NCI-H748 (cell line): Measurements from ENCODE around the gene ATG4B.
"Not testable (repeated sequence)": the region's sequence is repeated elsewhere in the genome, so short reads cannot be mapped to it uniquely, and the experiment has no call there.

Experiments used
- DNase-seq: peaks from one replicate; lab custom pipeline; 2025; ENCODE audit not compliant: unreplicated experiment; lab: John Stamatoyannopoulos, UW

The ATG4B gene

DNA sequence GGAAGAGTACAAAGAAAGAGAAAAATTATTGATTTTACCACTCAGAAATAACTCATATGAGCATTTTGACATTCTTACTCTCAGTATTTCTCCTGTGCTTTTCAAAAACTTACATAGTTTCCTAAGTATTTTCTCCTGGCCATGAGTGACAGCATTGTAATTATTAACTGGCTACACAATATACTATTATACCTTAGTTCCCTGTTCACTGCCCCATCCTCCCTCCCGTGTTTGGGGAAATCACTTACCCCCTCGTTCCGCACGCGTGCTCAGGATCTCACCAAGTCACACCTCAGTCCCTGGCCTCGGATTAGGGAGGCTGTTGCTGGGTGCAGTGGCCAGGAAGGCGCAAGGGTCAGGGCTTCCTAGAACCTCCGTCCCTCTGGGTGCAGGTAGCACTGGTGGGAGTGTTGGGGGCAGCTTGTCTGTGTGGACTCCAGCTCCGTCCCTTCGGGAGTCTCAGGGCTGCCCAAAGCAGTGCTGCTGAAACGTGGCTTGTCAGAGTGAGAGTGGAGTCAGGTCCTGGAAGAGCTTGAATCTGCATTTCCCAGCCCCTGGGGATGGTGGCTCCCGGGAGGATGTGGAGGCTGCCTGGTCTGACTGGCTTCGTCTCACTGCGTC lies 23.2 kb downstream of the ATG4B start:
- DNase-seq, result no peak

DNA sequence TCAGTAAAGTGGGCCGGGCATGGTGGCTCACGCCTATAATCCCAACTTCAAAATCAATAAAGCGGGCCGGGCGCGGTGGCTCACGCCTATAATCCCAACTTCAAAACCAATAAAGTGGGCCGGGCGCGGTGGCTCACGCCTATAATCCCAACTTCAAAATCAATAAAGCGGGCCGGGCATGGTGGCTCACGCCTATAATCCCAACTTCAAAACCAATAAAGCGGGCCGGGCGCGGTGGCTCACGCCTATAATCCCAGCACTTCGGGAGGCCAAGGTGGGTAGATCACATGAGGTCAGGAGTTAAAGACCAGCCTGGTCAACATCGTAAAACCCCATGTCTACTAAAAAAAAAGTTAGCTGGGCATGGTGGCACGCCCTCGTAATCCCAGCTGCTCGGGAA lies 25.2 kb downstream of the ATG4B start:
- DNase-seq, result not testable (repeated sequence)

DNA sequence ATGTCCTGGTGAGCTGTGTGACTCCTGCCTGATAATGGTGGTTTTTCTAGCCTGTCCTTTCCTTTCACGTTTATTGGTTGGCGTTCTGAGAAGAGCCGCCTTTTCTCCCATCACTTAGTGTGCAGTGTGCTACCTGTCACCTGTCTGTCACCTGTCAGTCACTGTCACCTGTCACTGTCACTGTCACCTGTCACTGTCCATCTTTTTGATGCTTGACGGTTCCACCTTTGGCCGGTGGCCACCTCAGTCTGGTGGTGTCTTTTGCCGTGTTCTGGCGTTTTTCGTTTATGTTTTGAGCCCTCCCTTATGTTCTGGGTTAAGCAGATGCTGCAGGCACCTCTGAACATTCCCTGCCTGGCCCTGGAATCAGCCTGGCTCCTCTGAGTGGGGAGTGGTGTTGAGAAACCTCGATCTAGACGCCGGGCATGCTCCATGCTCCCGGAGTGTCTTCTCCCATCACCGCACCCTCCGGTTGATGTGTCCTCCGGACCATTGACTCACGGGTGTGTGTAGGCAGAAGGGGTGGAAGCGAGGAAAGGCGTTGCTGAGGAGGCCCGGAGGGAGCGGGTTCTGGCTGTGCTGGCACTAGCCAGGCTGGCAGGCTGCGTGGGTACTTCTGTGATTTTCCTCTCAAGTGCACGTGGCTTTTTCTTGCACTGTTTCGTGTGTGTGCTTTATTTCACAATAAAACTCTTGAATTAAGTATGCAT lies 28.4 kb downstream of the ATG4B start:
- no peak for DNase-seq

DNA sequence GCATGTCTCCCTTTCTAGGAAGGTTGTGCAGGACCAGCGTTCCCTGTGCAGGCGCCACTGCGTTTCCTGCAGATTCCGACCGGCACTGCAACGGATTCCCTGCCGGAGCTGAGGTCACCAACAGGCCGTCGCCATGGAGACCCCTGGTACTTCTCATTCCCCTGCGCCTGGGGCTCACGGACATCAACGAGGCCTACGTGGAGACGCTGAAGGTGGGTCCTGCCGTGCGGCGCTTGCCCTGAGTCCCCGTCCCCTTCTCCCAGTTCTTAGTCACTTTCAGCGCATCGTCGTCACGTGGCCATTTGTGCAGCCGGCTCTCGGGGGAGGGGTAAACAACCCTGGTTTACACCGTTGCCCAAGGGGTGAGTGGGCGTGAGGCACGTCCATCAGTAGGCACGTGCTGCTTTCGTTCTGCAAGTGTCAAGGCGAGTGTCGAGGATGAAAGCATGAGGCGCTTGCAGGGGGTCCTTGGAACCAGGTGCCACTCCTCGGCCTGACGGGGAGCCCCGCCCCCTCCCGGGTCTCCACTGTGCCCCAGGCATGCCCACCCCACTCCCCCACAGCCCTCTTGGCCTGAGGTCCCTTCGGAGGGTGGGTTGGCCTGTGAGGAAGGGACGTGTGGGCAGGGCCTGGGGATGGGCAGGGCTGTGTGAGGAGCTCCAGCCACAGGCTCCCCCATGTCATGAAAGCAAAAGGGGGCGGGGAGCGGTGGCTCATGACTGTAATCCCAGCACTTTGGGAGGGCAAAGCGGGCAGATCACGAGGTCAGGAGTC lies 29.3 kb downstream of the ATG4B start:
- DNase-seq, result no peak

DNA sequence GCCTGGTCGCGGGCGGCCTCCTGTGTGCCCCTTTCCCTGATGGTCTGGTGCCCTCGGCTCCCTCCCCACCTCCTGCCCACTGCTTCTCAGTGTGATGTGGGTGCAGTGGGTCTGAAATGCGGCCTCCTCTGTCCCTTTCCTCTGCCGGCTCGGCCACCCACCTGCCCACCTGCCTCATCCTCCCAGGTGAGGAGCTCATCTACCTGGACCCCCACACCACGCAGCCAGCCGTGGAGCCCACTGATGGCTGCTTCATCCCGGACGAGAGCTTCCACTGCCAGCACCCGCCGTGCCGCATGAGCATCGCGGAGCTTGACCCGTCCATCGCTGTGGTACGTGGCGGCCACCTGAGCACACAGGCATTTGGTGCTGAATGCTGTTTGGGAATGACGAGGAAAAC lies 30.9 kb downstream of the ATG4B start:
- no peak for DNase-seq

DNA sequence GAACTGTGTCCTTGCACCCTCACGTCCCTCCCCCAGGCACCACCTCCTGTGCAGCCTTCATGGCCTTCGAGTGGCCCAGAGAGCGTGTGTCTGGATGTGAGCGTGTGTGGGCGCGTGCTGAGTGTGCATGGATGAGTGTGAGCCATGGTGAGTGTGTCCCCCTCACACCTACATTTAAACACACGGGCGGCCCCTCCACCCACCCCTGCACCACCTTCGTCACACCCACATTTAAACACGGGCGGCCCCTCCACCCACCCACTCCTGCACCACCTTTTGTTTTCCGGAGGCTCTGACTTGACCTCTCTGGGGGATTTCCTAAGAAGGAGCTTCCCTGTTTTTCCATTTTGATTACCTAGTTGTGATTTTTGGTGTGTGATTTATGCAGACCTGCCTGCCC lies 31.3 kb downstream of the ATG4B start:
- DNase-seq, result no peak

DNA sequence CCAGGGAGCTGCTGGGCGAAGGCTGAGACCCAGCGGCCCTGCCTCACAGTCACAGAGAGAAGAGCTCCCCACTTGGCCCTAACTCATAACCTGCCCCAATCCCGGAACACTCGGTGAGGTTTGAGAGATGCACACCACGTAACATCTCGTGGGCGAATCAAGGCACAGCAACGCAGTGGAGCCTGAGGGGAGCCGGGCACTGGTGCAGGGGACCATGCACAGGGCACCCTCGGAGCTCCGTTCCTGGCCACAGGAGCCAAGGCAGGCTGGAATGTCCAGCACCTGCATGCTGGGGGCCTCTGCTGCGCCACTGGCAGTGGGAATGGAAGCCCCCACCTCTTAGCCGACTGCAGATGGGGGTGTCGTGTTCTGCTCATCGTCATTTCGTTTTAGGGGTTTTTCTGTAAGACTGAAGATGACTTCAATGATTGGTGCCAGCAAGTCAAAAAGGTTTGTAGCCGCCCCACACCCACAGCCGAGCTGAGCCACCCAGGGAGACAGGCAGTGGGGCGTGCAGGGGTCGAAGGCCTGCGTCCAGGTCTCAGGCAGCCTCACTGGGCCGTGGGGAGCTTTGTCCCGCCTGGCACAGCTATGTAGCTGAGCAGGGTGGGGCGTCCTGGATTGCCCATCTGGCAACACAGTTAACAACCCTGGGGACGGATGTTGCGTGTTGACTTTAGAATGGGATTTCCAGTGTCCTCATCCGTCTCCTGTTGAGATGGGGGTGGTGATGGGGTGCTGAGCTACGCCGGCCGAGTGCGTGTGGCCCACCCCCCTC lies 33.0 kb downstream of the ATG4B start:
- DNase-seq, result no peak

DNA sequence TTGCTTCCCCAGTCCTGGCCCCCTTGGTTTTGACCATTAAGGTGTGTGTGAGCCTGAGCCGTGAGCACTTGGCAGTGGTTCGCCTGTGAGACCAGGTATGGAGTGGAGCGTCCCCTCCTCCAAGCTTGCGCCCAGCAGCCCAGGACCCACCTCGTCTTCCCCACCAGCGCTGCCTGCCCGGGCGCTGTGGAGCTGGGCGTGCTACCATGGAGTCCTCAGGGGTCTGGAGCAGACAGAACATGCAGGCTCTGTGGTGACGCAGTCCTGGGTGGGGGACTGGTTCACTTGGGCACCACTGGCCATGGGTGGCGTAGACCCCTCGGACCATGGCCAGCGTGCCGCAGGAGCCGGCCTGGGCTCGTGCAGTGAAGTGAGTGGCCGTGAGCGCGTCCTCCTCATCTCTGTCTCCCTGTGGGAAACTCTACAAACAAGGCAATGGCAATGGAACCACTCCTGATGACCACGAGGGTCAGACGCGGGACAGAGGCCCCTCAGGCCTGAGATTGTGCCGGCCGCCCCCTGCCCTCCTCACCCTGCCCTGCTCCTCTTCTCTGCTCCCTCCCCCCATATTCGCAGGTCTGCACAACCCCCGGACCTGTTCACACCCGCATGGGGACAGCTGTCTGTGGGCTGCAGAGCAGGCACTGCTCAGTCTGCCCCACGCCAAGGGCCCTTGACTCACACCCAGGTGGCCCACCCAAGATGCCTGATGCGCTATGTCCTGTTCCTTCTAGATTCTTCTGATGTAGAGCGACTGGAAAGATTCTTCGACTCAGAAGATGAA lies 34.2 kb downstream of the ATG4B start:
- no peak for DNase-seq

DNA sequence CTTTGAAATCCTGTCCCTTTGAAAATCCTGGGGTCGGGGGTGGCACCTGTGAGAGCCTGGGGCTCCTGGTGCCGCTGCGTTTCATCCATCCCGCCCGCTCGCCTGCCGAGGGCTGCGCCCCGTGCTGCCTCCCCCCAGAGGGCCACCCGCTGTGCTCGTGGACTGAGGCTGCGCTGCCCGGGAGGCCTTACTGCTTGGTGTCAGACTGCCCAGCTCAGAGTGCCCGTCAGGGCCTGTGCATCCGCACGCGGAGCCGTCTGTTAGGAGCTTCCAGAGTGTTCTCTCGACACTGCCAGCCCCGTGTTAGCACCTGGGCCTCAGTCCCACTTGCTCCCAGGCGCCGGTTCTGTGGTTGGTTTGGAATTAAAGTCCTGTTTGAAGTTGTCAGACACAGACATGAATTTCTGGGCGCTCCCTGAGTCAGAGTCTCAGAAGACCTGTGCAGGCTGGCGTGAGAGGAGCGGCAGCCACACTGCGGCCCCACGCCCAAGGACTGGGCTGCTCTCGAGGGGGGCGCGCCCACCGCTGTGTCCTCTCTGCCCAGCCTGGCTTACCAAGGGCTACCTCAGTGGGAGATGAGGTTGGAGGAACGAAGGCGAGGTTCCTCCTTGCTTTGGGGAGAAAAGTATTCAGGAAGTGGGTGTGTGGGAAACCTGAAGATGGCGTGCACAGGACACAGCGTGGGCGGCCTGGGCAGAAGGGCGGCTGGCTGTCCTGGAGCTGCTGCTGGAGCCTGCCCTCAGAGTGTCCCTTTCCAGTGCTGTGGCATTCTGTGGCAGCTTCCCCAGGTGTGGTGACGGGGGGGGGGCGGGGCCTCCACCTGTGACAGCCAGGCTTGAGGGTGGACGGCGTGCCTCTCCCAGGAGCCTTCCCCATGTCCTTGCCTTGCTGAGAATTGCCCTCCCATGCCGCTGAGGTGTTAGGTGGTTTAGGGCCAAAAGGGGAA lies 35.0 kb downstream of the ATG4B start:
- DNase-seq, result no peak

DNA sequence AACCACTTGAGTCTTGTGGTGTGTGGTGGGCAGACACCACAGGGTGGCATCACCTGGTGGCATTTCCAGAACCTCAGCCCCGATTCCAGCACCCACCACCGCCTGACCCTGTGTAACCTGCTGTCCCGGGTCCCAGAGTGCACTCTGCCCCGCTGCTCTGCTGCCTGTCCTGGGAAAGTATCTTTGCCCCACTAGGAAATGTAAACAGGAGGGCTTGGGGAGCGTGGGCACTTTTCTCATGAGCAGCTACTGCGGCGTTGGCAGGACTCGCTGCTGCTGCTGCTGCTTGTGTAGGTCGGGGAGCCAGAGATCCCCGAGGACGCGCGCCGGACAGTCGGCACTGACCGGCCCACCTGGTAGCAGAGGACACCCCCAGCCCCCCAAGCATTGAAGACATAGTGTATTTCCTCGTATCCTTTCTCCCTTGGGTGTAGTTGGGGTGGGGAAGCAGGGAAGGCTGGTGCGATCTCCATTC lies 35.7 kb downstream of the ATG4B start:
- DNase-seq, result no peak

DNA sequence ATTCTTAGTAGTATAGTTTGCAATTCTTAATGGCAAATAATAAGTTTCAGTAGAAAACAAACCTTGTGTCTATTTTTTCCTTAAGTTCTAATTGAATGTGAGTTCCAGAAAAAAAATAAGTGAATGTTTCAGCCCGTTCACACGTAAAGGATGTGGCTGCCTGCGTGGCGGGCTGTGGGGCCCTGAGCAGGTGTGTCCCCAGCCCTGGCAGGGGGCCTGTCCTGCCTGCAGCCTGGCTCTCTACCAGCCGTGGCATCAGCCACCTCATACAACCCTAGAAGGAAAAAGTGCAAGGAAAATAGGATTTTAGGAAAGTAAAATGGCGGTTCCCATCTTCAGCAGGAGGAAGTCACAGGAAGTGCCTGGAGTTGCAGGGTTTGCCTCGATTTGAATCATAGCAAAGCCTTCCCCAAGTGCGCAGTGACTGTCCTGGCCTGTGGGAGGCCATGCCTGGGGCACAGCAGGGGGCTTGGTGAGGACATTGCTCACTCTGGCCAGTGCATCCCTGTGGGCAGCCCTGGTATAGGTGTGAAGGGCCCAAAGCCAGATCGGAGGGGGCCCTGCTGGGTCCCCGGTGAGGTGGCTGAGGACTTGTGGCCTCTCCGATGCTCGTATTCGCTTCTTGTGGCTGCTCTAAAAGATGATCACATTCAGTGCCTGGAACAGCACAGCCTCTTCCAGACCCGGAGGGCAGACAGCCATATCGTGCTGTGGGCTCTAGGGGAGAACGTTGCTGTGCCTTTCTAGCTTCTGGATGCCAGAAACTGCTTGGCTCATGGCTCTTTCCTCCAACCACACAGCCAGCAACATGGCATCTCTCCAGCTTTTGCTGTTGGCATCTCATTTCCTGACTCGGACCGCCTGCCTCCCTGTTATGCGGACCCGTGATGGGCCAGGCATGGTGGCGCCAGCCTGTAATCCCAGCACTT lies 36.6 kb downstream of the ATG4B start:
- DNase-seq, result no peak

DNA sequence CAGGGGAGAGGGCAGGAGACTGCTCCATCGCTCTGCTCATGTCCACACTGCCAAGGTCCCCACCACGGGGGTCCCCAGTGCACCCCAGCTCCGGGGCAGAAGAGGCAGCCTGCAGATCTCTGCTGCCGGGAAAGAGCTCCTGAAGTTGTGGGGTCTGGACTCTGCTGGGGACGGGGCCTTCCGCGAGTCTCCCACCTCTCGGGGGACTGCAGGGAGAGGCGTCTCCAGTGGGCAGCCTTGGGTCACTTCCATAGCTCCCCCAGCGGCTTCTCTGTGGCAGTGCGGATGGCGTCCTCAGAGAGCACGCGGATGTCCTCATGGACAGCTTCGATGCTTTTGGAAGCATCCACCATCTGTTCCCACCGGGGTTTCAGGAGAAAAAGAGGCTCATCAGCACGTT lies 38.4 kb downstream of the ATG4B start:
- DNase-seq, result no peak

DNA sequence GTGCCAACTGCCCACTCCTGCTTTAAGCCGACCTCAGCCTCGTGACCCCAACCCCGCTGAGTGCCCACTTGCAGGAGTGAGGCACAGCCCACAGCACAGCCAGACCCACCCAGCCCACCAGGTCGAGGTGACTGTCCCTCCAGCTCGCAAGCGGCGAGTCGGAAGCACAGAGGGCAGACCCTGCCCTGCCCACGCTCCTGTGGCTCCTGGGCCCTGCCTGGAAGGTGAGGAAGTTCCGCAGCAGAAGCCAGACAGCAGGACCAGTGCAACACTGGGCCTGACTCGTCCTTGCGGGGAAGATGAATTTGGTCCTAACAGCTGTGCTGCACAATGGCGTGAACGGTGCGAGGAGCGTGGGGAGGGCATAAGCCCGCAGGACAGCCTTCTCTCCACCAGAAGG lies 39.2 kb downstream of the ATG4B start:
- DNase-seq, result no peak

DNA sequence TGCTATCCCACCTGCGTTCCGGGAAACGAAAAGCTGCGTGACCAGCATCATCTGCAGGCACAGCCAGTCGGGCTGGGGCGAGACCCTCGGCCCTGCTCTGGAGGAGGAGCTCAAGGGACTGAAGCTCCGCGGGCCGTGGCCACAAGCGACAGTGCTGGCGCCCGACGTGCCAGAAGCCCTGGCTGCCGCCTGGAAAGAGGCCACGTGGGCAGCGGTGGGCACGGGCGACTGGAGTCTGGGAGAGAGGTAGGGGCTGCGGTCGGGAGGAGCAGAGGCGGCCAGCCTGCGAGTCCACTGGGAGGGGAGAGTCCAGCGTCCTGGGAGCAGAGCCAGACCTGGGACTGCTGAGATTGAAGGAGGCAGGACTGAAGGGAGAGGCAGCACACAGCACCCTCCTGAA lies 39.9 kb downstream of the ATG4B start:
- DNase-seq, result no peak

DNA sequence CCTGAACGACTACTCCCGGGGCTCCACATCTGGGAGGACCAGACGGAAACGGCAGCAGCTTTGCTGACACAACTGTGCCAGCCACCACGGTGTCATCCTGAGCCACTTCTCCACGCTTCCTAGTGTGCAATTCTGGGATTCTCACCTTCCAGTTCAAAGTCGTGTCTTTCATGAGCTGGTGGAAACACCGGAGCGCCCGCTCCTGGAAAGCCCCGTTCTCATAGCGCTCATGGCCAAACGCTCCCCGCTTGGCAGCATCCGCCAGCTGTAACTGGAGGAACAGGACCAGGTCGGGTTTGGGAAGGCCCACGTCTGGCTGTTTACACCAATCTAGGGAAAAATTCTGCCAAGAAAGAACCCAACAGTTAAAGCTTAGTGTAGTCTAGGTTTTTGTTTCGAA lies 40.8 kb downstream of the ATG4B start:
- DNase-seq, result no peak

DNA sequence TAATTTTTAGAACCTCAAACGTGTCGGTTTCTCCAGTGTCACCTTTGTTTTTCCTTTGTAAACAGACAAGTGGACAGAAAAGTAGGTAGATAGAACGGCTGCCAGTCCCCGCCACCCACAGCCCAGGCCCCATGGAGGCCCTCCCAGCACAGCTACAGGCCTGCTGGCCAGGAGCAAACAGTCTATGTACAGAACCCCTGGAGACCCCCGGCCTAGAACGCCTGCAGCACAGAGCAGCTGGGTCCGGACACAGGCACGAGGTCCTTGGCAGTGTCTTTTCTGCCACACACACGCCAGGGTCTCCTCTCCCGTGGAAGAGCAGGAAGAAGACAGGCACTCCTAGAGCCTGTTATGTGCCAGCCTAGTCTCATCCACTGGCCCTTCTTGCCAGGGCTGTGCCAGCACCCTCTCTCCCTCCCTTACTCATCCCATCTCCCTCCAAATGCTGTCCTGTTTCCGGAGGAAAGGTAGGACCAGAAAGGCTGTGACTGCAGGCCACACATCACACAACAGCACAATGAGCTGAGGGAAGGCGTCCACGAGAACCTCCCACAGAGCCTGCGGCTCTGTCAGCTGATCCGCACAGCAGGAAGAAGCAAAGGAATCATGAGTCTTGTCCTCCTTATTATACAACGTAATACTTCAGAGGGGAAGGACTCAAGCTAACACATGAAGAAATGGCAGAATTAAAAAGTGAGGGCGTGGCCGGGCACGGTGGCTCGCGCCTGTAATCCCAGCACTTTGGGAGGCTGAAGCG lies 41.5 kb downstream of the ATG4B start:
- DNase-seq, result no peak

DNA sequence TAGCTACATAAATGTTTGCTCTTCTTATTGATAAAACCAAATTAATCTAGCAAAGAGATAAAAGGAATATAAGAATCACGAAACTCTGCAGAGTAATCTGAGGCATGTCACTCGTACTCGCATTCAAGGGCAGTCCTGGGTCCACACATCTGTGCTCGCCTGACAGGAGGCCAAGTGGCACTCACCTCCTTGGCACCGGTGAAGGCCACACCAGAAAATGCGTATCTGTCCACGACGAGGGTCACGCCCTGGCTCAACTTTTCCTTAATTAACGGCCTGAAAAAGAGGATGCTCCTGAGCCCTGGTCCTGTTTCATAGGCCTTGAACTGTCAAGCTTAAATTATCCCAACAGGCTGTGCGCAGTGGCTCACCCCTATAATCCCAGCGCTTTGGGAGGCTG lies 42.6 kb downstream of the ATG4B start:
- DNase-seq, result no peak
